H9 (cell line): Measurements from ENCODE around the gene ARAP1. TPM values are rescaled to one million over a fixed set of nuclear protein-coding genes. Genes with fewer than 3 reads are reported as not detected.

Source experiments
- DNase-seq: peaks from one replicate; pipeline ENCODE4 v3.0.0-alpha.2; 2017
- H2AFZ ChIP-seq: one replicate; pipeline ENCODE4 v1.6.1; 2013; ENCODE audit warnings: mild to moderate bottlenecking, low read length, control low read depth, moderate library complexity
- H2AK5ac ChIP-seq: 2 replicates; pipeline ENCODE4 v1.6.1; 2013; ENCODE audit warnings: low read length, control low read depth, mixed read lengths; ENCODE audit not compliant: insufficient read length
- H2BK120ac ChIP-seq: one replicate; pipeline ENCODE4 v1.6.1; 2013; ENCODE audit warnings: low read depth, mild to moderate bottlenecking, low read length, control low read depth, inconsistent platforms; ENCODE audit not compliant: poor library complexity, severe bottlenecking
- H2BK12ac ChIP-seq: 2 replicates; pipeline ENCODE4 v1.6.1; 2013; ENCODE audit warnings: low read length, control low read depth, mixed read lengths, low read depth; ENCODE audit not compliant: insufficient read length
- H2BK15ac ChIP-seq: 2 replicates; pipeline ENCODE4 v1.6.1; 2013; ENCODE audit warnings: low read depth, low read length, control low read depth
- H2BK20ac ChIP-seq: one replicate; pipeline ENCODE4 v1.6.1; 2013; ENCODE audit warnings: low read depth, mild to moderate bottlenecking, low read length, control low read depth, inconsistent platforms; ENCODE audit not compliant: poor library complexity, severe bottlenecking
- H2BK5ac ChIP-seq: 2 replicates; pipeline ENCODE4 v1.6.1; 2013; ENCODE audit warnings: low read length, control low read depth, mixed read lengths; ENCODE audit not compliant: insufficient read length
- H3K14ac ChIP-seq: 2 replicates; pipeline ENCODE4 v1.6.1; 2013; ENCODE audit warnings: low read length, control low read depth; ENCODE audit not compliant: insufficient read depth
- H3K18ac ChIP-seq: 2 replicates; pipeline ENCODE4 v1.6.1; 2013; ENCODE audit warnings: low read depth, mild to moderate bottlenecking, mixed read lengths, low read length, control low read depth; ENCODE audit not compliant: insufficient read length
- H3K23ac ChIP-seq: 2 replicates; pipeline ENCODE4 v1.6.1; 2013; ENCODE audit warnings: low read length, control low read depth, mixed read lengths, low read depth; ENCODE audit not compliant: insufficient read length
- H3K23me2 ChIP-seq: 2 replicates; pipeline ENCODE4 v1.6.1; 2013; ENCODE audit warnings: low read depth, mild to moderate bottlenecking, mixed read lengths, low read length, control low read depth; ENCODE audit not compliant: insufficient read length, poor library complexity, severe bottlenecking
- H3K27ac ChIP-seq: 2 replicates; pipeline ENCODE4 v1.5.1; 2013; ENCODE audit warnings: low read length, control low read depth, mixed read lengths, low read depth; ENCODE audit not compliant: insufficient read length
- H3K27me3 ChIP-seq: 2 replicates; pipeline ENCODE4 v1.6.1; 2013; ENCODE audit warnings: low read length, control low read depth, inconsistent platforms; ENCODE audit not compliant: insufficient read depth
- H3K4ac ChIP-seq: 2 replicates; pipeline ENCODE4 v1.6.1; 2013; ENCODE audit warnings: low read depth, mild to moderate bottlenecking, control low read depth, inconsistent platforms, low read length, moderate library complexity
- H3K4me1 ChIP-seq: 2 replicates; pipeline ENCODE4 v1.6.1; 2013; ENCODE audit warnings: low read length, control low read depth, inconsistent platforms; ENCODE audit not compliant: insufficient read depth
- H3K4me2 ChIP-seq: 2 replicates; pipeline ENCODE4 v1.6.1; 2013; ENCODE audit warnings: low read length, control low read depth, mixed read lengths; ENCODE audit not compliant: insufficient read length, insufficient read depth
- H3K56ac ChIP-seq: 2 replicates; pipeline ENCODE4 v1.6.1; 2013; ENCODE audit warnings: low read depth, mild to moderate bottlenecking, mixed read lengths, low read length, control low read depth; ENCODE audit not compliant: insufficient read length
- H3K79me1 ChIP-seq: 2 replicates; pipeline ENCODE4 v1.6.1; 2013; ENCODE audit warnings: low read depth, mild to moderate bottlenecking, moderate library complexity, low read length, control low read depth, inconsistent platforms; ENCODE audit not compliant: insufficient read depth, poor library complexity, severe bottlenecking
- H3K79me2 ChIP-seq: 2 replicates; pipeline ENCODE4 v1.6.1; 2013; ENCODE audit warnings: low read length, control low read depth, inconsistent platforms; ENCODE audit not compliant: insufficient read depth
- H3K9ac ChIP-seq: 2 replicates; pipeline ENCODE4 v1.6.1; 2013; ENCODE audit warnings: low read length, control low read depth, mixed read lengths; ENCODE audit not compliant: insufficient read length; ENCODE audit errors: extremely low read depth
- H3K9me3 ChIP-seq: one replicate; pipeline ENCODE4 v1.6.1; 2013; ENCODE audit warnings: low read depth, low read length, inconsistent platforms; ENCODE audit not compliant: control insufficient read depth
- H3T11ph ChIP-seq: one replicate; pipeline ENCODE4 v1.6.1; 2013; ENCODE audit warnings: mild to moderate bottlenecking, low read length, control low read depth, inconsistent platforms
- H4K20me1 ChIP-seq: one replicate; pipeline ENCODE4 v1.6.1; 2013; ENCODE audit not compliant: control insufficient read depth, insufficient read length, insufficient read depth
- H4K5ac ChIP-seq: 2 replicates; pipeline ENCODE4 v1.6.1; 2013; ENCODE audit warnings: low read depth, mild to moderate bottlenecking, mixed read lengths, low read length, control low read depth; ENCODE audit not compliant: insufficient read length
- H4K8ac ChIP-seq: replicated peaks from 2 replicates; pipeline ENCODE4 v1.6.1; 2013; ENCODE audit warnings: low read length, control low read depth, mixed read lengths, low read depth; ENCODE audit not compliant: insufficient read length
- H4K91ac ChIP-seq: 2 replicates; pipeline ENCODE4 v1.6.1; 2013; ENCODE audit warnings: low read depth, mild to moderate bottlenecking, moderate library complexity, mixed read lengths, low read length, control low read depth; ENCODE audit not compliant: insufficient read length
- H3K27ac Mint-ChIP-seq, 3 experiments: 2 replicates in 2 of 3; 3 replicates in 1 of 3; pipeline ENCODE4 v1.8.0; 2020 to 2021; ENCODE audit warnings: mixed read lengths in 3 of 3, mild to moderate bottlenecking in 1 of 3, moderate library complexity in 1 of 3
- H3K27me3 Mint-ChIP-seq: 2 replicates; pipeline ENCODE4 v1.8.0; 2021; ENCODE audit warnings: low read depth, mild to moderate bottlenecking, moderate library complexity, mixed read lengths
- H3K36me3 Mint-ChIP-seq, 3 experiments: 2 replicates in 2 of 3; 3 replicates in 1 of 3; pipeline ENCODE4 v1.8.0; 2020 to 2021; ENCODE audit warnings: low read depth in 3 of 3, mixed read lengths in 3 of 3; ENCODE audit not compliant: insufficient read depth in 1 of 3
- H3K4me1 Mint-ChIP-seq, 2 experiments: 2 replicates each; pipeline ENCODE4 v1.8.0; 2020; ENCODE audit warnings: mixed read lengths in 2 of 2
- H3K4me3 Mint-ChIP-seq, 2 experiments: 2 replicates in 1 of 2; 3 replicates in 1 of 2; pipeline ENCODE4 v1.8.0; 2020 to 2021; ENCODE audit warnings: mild to moderate bottlenecking in 2 of 2, mixed read lengths in 2 of 2, moderate library complexity in 1 of 2
- H3K9me3 Mint-ChIP-seq, 2 experiments: 2 replicates in 1 of 2; 3 replicates in 1 of 2; pipeline ENCODE4 v1.8.0; 2020; ENCODE audit warnings: mild to moderate bottlenecking in 2 of 2, mixed read lengths in 2 of 2, moderate library complexity in 1 of 2
- WGBS: extraction: QIAGEN DNeasy Blood & Tissue Kit; methylation state at CpG from one replicate; pipeline ENCODE4 v1.1.7; 2013; ENCODE audit warnings: missing lambda C conversion rate, low lambda C conversion rate, mixed read lengths; ENCODE audit not compliant: insufficient read length; ENCODE audit errors: extremely low coverage; 5-methylcytosine and 5-hydroxymethylcytosine counted together
- total RNA-seq: library from RNA; stranded (reverse); gene quantifications from 2 replicates; pipeline ENCODE4 v1.2.1, GENCODE V29; 2021
- TF ChIP-seq, protein P1 (sequence below): fragments of 200-600 bp; sonication (generic); conservative IDR thresholded peaks from 3 replicates; pipeline ENCODE4 v1.8.0; 2021; ENCODE audit warnings: antibody characterized with exemption, mild to moderate bottlenecking

Gene ARAP1
- total RNA-seq, 1 experiment from 2014 or later, result 59.4 TPM

DNA sequence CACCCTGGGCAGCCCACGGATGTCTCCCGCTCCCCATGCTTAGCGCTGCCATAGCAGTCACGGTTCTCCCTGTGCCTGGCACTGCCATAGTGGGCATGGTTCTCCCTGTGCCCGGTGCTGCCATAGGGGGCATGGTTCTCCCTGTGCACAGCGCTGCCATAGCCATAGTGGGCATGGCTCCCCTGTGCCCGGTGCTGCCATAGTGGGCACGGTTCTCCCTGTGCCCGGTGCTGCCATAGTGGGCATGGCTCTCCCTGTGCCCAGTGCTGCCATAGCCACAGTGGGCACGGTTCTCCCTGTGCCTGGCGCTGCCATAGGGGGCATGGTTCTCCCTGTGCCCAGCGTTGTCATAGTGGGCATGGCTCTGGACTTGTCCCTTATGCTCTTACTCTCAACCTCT lies 19.9 kb upstream of the ARAP1 start:
- H3K4ac ChIP-seq, result no peak overlapping the region
- H2BK15ac ChIP-seq, result no peak overlapping the region
- H3K9me3 ChIP-seq, result no peaks in the 10 kb centered on the region
- H3K27me3 Mint-ChIP-seq, result no peaks in the 10 kb centered on the region; the same call in 1 of the 2 replicates
- no peak overlapping the region for H2BK120ac ChIP-seq
- H3K36me3 Mint-ChIP-seq, result no peaks in the 10 kb centered on the region; a peak in 1 of 7 replicates
- H2BK12ac ChIP-seq, result no peak overlapping the region
- no peaks in the 10 kb centered on the region for H3K79me2 ChIP-seq
- H3K27ac ChIP-seq, result no peak overlapping the region
- H3K23ac ChIP-seq, result no peak overlapping the region
- TF ChIP-seq, protein P1, sequence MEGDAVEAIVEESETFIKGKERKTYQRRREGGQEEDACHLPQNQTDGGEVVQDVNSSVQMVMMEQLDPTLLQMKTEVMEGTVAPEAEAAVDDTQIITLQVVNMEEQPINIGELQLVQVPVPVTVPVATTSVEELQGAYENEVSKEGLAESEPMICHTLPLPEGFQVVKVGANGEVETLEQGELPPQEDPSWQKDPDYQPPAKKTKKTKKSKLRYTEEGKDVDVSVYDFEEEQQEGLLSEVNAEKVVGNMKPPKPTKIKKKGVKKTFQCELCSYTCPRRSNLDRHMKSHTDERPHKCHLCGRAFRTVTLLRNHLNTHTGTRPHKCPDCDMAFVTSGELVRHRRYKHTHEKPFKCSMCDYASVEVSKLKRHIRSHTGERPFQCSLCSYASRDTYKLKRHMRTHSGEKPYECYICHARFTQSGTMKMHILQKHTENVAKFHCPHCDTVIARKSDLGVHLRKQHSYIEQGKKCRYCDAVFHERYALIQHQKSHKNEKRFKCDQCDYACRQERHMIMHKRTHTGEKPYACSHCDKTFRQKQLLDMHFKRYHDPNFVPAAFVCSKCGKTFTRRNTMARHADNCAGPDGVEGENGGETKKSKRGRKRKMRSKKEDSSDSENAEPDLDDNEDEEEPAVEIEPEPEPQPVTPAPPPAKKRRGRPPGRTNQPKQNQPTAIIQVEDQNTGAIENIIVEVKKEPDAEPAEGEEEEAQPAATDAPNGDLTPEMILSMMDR, result no peak
- H2AFZ ChIP-seq, result no peak overlapping the region
- no peak overlapping the region for H2BK20ac ChIP-seq
- H3K18ac ChIP-seq, result no peak overlapping the region
- H4K91ac ChIP-seq, result no peak overlapping the region
- no peaks in the 10 kb centered on the region for H3K27me3 ChIP-seq
- no peaks in the 10 kb centered on the region for H4K20me1 ChIP-seq
- H3K79me1 ChIP-seq, result no peaks in the 10 kb centered on the region
- H3K4me1 Mint-ChIP-seq, result peaks cover 16 to 31% of the 10 kb centered on the region in 2 experiments
- H3K9me3 Mint-ChIP-seq, result no peaks in the 10 kb centered on the region
- H4K5ac ChIP-seq, result no peak overlapping the region
- WGBS, result no CpG with 5 or more reads among the region's 12 CpGs
- H2AK5ac ChIP-seq, result no peak overlapping the region
- no peaks in the 10 kb centered on the region for H3K4me1 ChIP-seq
- H3K9ac ChIP-seq, result no peak overlapping the region
- H3K56ac ChIP-seq, result no peak overlapping the region
- no peaks in the 10 kb centered on the region for H3K23me2 ChIP-seq
- no peak overlapping the region for H4K8ac ChIP-seq
- no peak overlapping the region for H3K4me3 Mint-ChIP-seq
- H2BK5ac ChIP-seq, result no peak overlapping the region
- H3T11ph ChIP-seq, result no peak overlapping the region
- no peak overlapping the region for H3K4me2 ChIP-seq
- no peak overlapping the region for H3K14ac ChIP-seq
- H3K27ac Mint-ChIP-seq, result no peak overlapping the region
- DNase-seq, result no peak
